Activated T-helper 9 cell treated with anti-CD3 and anti-CD28 coated beads, Interleukin-2, amount 50 U/mL, for 16 hours (primary cell): Measurements from ENCODE around the gene NTN3.
A peak's percentile ranks its signal among the peaks of the same experiment; 100 is the strongest.
"Not testable (repeated sequence)": the region's sequence is repeated elsewhere in the genome, so short reads cannot be mapped to it uniquely, and the experiment has no call there.

ENCODE experiments used
- DNase-seq: peaks from one replicate; pipeline ENCODE4 v3.0.0-alpha.2; 2020; ENCODE audit warnings: low read depth

The NTN3 gene

DNA sequence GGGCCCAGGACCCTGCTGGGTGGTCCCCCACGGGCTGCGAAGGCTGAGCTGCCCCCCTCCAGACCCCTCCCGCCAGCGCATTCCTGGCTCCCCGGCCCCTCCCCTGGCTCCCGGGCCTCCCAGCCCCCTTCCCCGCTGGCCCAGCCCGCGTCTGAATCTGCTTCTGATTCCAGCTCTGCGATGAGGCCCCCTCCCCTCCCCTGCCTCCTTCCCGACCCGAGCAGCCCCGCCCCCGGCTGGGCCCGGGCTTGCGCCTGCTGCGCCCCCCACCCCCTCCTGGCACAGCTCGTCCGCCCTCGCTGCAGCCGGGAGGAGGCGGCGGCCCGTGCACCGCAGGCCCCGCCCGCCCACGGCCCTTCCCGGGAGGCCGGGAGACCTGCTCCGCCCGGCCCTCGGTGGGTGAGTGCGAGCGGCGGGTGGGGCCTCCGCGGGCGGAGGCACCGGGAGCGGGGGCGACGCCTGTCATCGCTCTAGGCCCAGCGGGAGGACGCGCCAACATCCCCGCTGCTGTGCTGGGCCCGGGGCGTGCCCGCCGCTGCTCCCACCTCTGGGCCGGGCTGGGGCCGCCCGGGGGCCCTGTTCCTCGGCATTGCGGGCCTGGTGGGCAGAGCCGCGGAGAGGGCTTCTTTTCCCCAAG, at the start of gene NTN3:
TSS of gene NTN3 (plus strand) at position 282 of the 637 bp plus-strand sequence. CDS start 405 bp downstream, outside the sequence.
- DNase-seq: no peak

DNA sequence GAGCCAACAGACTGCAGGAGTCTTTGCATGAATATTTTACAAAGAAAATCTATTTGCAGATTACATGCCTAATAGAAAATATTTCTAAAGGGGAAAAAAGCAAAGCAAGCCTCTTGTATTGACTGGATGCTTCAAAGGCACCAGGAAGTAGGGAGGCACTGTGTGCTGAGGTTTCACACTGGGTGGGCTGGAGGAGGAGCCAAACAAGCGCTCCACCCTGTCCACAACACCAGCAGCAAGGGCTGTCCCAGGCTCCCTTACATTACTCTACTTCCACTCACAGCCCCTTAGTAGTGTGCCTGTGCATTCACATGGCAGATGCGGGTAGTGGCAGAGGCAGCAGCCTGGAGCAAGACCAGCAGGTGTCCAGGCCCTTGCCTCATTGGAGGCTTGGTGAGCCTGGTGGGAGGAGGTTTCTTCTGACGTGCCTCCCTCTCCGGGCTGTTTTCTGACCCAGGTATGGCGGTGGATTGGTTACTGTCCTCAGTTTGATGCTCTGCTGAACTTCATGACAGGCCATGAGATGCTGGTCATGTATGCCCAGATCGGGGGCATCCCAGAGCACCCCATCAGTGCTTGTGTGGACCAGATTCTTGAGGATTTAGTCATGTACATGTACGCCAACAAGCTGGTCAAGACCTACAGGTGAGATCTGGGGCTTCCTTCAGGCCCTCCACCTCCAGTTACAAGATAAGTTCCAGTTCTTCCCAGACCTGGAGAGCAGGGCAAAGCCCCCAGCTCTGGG, 48.8 kb upstream of the NTN3 start:
- no peak for DNase-seq

DNA sequence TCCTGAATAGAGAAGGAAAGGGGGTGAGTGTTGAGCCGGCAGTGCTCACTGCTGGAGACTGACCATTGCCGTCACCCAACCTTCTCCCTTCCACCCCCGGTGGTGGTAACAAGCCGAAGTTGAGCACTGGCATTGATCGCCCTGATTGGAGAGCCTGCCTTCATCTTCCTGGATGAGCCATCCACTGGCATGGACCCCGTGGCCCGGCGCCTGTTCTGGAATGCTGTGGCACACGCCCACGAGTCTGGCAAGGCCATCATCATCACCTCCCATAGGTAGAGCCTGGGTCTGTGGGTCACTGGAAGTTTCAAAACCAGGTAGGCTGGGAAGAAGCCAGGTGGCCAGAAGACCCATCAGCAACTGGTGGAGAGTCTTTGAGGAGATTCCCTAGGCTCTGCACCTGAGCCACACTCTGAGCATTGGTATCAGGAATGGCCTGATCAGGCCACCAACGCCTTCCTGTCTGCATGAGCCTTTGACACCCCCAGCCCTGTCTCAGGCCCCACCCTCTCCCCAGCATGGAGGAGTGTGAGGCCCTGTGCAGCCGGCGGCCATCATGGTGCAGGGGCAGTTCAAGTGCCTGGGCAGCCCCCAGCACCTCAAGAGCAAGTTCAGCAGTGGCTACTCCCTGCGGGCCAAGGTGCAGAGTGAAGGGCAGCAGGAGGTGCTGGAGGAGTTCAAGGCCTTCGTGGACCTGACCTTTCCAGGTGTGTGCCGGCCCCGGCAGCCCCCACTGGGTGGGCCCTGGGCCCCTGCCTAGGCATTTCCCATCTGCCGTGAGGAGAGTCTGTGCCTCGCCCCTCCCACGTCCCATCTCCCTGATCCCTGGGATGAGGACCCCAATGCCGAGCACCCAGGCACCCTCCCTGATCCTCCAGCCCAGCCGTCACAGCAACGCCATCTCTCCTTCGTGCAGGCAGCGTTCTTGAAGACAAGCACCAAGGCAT, 46.8 kb upstream of the NTN3 start:
- DNase-seq: no peak

- no peak for DNase-seq
Measured at GRCh38 chr16:2425008-2425518, 46.0 kb upstream of the NTN3 start.

DNA sequence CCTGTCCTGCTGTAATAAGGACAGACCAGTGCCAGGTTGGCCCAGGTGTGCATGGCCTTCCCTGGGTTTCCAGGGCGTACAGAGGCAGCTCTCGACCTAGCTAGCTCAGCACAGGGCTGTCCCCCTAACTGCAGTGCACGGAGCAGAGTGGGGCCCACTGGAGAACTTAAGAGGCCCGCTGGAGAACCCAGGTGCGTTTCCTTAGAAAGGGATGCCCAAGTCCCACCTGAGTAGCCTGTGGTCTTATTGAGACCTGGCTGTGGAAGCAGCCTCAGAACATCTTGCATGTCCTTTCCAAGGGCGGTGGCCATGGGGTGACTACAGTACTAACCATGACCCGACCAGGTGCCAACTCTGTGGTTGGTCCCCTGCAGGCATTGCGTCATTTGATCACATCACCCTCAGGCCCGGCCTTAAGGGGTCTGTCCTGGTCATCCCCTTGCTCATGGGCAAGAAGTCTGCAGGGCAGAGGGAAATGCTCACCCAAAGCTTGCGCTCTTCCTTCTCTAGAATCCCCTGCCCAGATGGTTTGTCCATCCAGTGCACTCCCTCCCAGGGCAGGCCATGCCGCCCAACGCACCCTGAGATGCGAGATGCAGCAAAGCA, 45.2 kb upstream of the NTN3 start:
- DNase-seq: no peak

GRCh38 chr16:2426941-2427361, 44.1 kb upstream of the NTN3 start:
- DNase-seq: no peak

GRCh38 chr16:2427526-2427925, 43.6 kb upstream of the NTN3 start:
- DNase-seq: no peak

DNA sequence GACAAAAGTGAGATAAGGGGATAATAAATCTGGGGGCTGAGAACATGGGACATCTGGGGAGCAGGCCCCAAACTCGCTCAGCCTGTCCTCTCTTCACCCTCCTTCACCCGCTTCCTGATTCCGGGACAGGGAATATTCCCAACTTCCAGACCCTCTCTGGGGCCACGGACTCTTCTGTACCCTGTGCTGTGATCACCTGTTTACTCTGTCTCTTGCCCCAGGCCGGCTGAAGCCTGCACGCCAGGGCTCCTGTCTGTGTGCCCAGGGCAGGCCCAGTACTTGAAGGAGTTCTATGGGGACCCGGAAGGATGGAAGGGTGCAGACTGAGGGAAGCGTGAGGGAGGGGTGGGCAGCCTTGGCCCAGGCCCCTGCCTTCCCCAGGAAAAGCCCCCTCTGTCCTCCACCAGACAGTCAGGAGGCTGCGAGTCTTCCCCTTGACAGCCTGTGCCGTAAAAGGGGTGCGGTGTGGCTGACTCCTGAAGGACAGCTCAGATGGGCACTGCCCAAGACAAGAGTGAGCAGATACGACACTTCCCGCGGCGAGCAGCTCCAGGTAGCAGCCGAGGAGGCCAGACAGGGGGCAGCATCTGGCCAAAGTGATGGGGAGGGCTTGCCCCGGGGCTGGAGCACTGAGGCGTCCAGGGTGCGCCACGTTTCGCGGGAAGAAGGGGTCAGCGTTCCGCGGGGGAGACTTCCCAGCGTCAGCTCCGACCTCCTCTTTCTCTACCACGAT, 42.9 kb upstream of the NTN3 start:
- no peak for DNase-seq

DNA sequence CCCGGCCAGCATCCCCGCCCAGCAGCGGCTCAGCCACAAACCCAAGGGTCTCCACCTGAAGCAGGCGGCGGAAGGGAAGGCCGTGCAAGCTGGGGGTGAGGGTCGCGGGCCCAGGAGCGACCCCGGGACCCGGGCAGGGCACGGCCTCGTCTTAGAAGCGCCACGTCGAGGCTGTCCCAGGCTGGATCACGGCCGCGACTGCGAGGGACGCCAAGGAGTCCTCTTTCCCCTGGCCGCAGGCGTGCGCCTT, 42.4 kb upstream of the NTN3 start:
- no peak for DNase-seq

DNA sequence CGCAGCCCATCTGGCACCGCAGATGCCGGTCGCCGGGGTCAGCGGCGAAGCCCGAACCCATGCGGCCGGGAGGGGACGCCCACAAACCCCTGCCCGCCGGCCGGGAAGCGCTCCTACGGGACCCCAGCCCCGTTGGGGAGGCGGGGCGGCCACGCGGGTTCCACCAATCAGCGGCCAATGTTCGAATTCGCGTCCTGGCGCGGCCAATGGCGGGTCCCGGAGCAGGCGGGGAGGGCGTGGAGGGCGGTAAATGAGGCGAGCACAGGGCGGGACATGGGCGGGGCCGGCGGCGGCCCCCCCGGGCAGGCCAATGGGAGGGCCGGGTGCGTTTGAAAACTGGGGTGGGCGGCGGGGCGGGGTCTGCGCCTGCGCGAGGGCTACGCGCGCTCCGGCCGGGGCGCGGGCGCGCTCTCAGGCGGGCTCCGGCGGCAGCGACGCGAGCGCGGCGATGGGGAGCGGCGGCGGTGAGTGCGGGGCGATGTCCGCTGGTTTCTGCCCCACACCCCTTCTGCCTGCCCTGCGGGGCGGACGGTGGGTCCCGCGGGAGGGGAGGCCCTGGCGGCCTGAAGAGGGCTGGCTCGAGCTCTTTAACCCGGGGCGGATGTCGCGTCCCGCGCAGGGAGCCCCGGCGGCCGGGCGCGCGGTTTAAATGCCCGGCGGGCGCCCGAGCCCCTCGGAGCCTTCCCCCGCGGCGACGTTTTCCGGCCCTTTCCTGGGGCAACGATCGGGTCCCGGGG, 41.9 kb upstream of the NTN3 start, which contains the start of gene CCNF:
TSS of gene CCNF (plus strand) at position 414 of the 737 bp plus-strand sequence. CDS start at position 449, 35 bp downstream.
- DNase-seq: peak; percentile 97

- DNase-seq: no peak
Measured at GRCh38 chr16:2429771-2430663, 41.1 kb upstream of the NTN3 start.

DNA sequence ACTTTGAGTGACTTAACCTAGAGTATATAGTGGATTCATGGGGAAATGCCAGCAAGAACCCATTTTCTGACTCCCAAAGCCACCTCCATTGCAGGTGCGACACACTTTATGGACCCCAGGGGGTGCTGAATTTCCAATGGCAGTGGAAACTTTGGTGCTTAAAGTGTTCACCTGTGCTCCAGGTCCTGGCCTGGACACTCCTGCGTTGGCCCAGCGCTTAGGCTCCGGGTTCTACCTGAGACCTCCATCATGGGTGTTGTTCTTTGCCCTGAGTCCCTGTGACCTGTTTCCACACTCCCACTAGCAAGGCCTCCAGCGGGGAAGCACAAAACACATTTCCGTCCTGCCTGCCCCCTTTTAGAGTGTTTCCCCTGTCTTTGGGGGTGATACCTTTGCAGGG, 38.8 kb upstream of the NTN3 start:
- DNase-seq: no peak

GRCh38 chr16:2432801-2433505, 38.1 kb upstream of the NTN3 start:
- DNase-seq: no peak

GRCh38 chr16:2435236-2435635, 35.9 kb upstream of the NTN3 start:
- not testable (repeated sequence) for DNase-seq

DNA sequence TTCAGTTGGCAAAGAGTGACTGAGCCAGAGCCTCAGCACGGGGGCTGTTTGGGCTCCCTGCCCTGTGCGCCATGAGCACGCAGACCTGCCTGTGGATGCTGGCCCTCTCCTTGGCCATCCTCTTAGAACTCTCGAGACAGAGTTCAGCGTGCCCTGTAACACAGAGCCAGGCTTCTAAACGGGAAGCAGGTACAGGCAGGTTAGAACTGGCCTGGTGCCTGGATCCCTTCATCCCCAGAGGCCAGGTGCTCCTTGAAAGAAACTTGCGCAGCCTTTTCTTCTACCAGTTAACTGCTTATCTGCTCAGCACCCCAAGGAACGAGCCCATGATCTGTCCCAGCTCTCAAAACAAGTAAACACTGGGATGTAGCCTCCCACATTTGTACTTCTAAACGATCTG, 35.0 kb upstream of the NTN3 start:
- no peak for DNase-seq

DNA sequence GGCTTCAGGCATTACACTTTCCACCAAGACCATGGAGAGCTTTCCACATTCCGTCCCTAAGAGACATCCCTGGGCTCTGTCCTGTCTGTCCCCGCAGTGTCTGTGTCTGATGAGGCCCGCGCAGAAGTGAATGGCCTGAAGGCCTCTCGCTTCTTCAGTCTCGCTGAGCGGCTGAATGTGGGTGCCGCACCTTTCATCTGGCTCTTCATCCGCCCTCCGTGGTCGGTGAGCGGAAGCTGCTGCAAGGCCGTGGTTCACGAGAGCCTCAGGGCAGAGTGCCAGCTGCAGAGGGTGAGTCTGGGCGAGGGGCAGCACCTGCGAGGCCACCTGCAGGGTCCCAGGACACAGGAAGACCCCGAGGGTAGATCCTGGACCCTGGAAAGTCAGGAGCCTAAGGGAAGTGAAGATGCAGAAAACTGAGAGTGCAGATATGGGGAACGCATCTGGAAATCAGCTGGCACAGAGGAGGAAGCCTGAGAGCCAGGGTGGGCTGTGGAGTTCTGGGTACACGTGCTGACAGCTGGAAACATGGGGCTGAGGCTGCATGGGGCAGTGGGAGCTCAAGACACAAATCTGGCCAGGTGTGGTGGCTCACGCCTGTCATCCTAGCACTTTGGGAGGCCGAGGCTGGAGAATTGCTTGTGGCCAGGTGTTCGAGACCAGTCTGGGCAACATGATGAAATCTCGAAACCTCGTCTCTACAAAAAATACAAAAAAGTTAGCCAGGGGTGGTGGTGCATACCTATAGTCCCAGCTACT, 33.9 kb upstream of the NTN3 start:
- DNase-seq: no peak

DNA sequence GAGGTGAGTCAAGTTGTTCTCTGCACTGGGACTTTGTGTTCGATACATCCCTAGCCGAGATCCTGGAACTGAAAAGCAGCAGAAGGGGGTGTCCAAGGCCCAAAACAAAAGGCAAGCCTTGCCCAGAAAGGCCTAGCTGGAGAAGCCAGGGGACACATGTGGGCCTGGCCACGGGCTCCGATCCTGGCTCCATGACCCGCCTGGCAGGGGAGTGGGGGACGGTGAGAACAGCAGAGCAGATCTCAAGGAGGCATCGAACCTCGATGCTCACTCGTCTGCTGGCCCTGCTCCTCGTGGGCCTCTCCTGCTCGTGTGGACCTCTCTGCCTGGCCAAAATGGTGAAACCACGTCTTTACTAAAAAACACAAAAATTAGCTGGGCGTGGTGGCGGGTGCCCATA, 33.0 kb upstream of the NTN3 start:
- DNase-seq: no peak

DNA sequence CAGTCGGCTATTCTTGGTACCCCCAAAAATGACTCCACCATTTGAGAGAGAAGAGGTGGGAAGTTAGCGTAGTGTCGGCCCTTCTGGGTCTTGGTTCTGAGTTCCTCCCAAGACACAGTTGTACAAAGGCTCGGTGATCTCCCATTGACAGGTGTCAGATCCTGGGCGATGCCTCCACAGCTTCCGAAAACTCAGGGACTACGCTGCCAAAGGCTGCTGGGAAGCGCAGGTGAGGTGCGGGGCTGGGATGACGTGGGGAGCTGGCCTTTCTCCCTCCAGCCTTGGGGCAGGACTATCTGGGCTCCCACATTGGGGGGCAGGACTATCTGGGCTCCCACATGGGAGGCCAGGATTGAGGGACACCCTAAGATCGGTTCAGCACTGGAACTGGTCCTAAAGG, 31.5 kb upstream of the NTN3 start:
- no peak for DNase-seq
